Measurements from ENCODE around the gene DPY19L3.
"Not testable (repeated sequence)": the region's sequence is repeated elsewhere in the genome, so short reads cannot be mapped to it uniquely, and the experiment has no call there.

Gene DPY19L3

GRCh38 chr19:32447534-32447933 is 42.0 kb downstream of the DPY19L3 start:
- 93 to 100% methylated on average over 1 to 2 of the region's 5 CpGs for WGBS, 2 experiments (ENCODE audit: insufficient coverage in 2 of 2)
- H3K4me1 ChIP-seq (ENCODE audit: control insufficient read depth, insufficient read depth, low read length, poor library complexity, severe bottlenecking); H3K4me3 ChIP-seq (ENCODE audit: extremely low read depth, insufficient read depth, low read length, poor library complexity, severe bottlenecking); H3K27ac ChIP-seq (ENCODE audit: low read depth, low read length, severe bottlenecking); H3K9me3 ChIP-seq (ENCODE audit: control insufficient read depth, low read length): not testable (repeated sequence)
- H3K36me3 ChIP-seq (ENCODE audit: control insufficient read depth, insufficient read depth, low read length): peaks cover 66% of the 10 kb centered on the region

- 100% methylated on average over 1 to 2 of the region's 8 CpGs for WGBS, 2 experiments (ENCODE audit: insufficient coverage in 2 of 2)
- peaks cover 63% of the 10 kb centered on the region for H3K36me3 ChIP-seq (ENCODE audit: control insufficient read depth, insufficient read depth, low read length)
- no peaks in the 10 kb centered on the region for H3K9me3 ChIP-seq (ENCODE audit: control insufficient read depth, low read length)
- H3K4me3 ChIP-seq (ENCODE audit: extremely low read depth, insufficient read depth, low read length, poor library complexity, severe bottlenecking): no peak overlapping the region
- no peak overlapping the region for H3K27ac ChIP-seq (ENCODE audit: low read depth, low read length, severe bottlenecking)
- H3K4me1 ChIP-seq (ENCODE audit: control insufficient read depth, insufficient read depth, low read length, poor library complexity, severe bottlenecking): no peaks in the 10 kb centered on the region
Observed at GRCh38 chr19:32448026-32448425, 42.5 kb downstream of the DPY19L3 start.

GRCh38 chr19:32450217-32450616 is 44.6 kb downstream of the DPY19L3 start:
- WGBS, 2 experiments (ENCODE audit: insufficient coverage in 2 of 2): 80 to 83% methylated on average over 1 of the region's 4 CpGs
- Histone ChIP-seq H3K27ac (ENCODE audit: low read depth, low read length, severe bottlenecking) (no peak overlapping the region), H3K4me3 (ENCODE audit: extremely low read depth, insufficient read depth, low read length, poor library complexity, severe bottlenecking) (no peak overlapping the region), H3K36me3 (ENCODE audit: control insufficient read depth, insufficient read depth, low read length) (peaks cover 62% of the 10 kb centered on the region), H3K4me1 (ENCODE audit: control insufficient read depth, insufficient read depth, low read length, poor library complexity, severe bottlenecking) (no peaks in the 10 kb centered on the region), H3K9me3 (ENCODE audit: control insufficient read depth, low read length) (no peaks in the 10 kb centered on the region)

GRCh38 chr19:32453736-32454135 is 48.2 kb downstream of the DPY19L3 start:
- peaks cover 74% of the 10 kb centered on the region for H3K36me3 ChIP-seq (ENCODE audit: control insufficient read depth, insufficient read depth, low read length)
- H3K9me3 ChIP-seq (ENCODE audit: control insufficient read depth, low read length): no peaks in the 10 kb centered on the region
- peaks cover under 1% of the 10 kb centered on the region for H3K4me1 ChIP-seq (ENCODE audit: control insufficient read depth, insufficient read depth, low read length, poor library complexity, severe bottlenecking)
- no CpG with 5 or more reads among the region's 2 CpGs for WGBS, 2 experiments (ENCODE audit: insufficient coverage in 2 of 2)
- H3K4me3 ChIP-seq (ENCODE audit: extremely low read depth, insufficient read depth, low read length, poor library complexity, severe bottlenecking): no peak overlapping the region
- no peak overlapping the region for H3K27ac ChIP-seq (ENCODE audit: low read depth, low read length, severe bottlenecking)

- Histone ChIP-seq H3K36me3 (ENCODE audit: control insufficient read depth, insufficient read depth, low read length) (peaks cover 72% of the 10 kb centered on the region), H3K4me1 (ENCODE audit: control insufficient read depth, insufficient read depth, low read length, poor library complexity, severe bottlenecking) (peaks cover 6% of the 10 kb centered on the region), H3K9me3 (ENCODE audit: control insufficient read depth, low read length) (no peaks in the 10 kb centered on the region), H3K4me3 (ENCODE audit: extremely low read depth, insufficient read depth, low read length, poor library complexity, severe bottlenecking) (no peak overlapping the region), H3K27ac (ENCODE audit: low read depth, low read length, severe bottlenecking) (no peak overlapping the region)
- WGBS, 2 experiments (ENCODE audit: insufficient coverage in 2 of 2): 100% methylated on average over 1 of the region's 4 CpGs; no CpG with 5 or more reads in 1 of the 2 experiments
Observed at GRCh38 chr19:32456406-32456805, 50.8 kb downstream of the DPY19L3 start.

- Histone ChIP-seq H3K27ac (ENCODE audit: low read depth, low read length, severe bottlenecking) (no peak overlapping the region), H3K4me1 (ENCODE audit: control insufficient read depth, insufficient read depth, low read length, poor library complexity, severe bottlenecking) (peaks cover 6% of the 10 kb centered on the region), H3K36me3 (ENCODE audit: control insufficient read depth, insufficient read depth, low read length) (peaks cover 69% of the 10 kb centered on the region), H3K4me3 (ENCODE audit: extremely low read depth, insufficient read depth, low read length, poor library complexity, severe bottlenecking) (no peak overlapping the region), H3K9me3 (ENCODE audit: control insufficient read depth, low read length) (no peaks in the 10 kb centered on the region)
- WGBS, 2 experiments (ENCODE audit: insufficient coverage in 2 of 2): 75 to 82% methylated on average over 2 to 3 of the region's 5 CpGs
Observed at GRCh38 chr19:32457571-32458158, 52.1 kb downstream of the DPY19L3 start.

GRCh38 chr19:32458500-32459123 is 53.0 kb downstream of the DPY19L3 start:
- no peak overlapping the region for H3K27ac ChIP-seq (ENCODE audit: low read depth, low read length, severe bottlenecking)
- H3K4me1 ChIP-seq (ENCODE audit: control insufficient read depth, insufficient read depth, low read length, poor library complexity, severe bottlenecking): peaks cover 6% of the 10 kb centered on the region
- H3K9me3 ChIP-seq (ENCODE audit: control insufficient read depth, low read length): no peaks in the 10 kb centered on the region
- peaks cover 64% of the 10 kb centered on the region for H3K36me3 ChIP-seq (ENCODE audit: control insufficient read depth, insufficient read depth, low read length)
- H3K4me3 ChIP-seq (ENCODE audit: extremely low read depth, insufficient read depth, low read length, poor library complexity, severe bottlenecking): no peak overlapping the region
- WGBS, 2 experiments (ENCODE audit: insufficient coverage in 2 of 2): 93% methylated on average over 3 of the region's 4 CpGs; no CpG with 5 or more reads in 1 of the 2 experiments

GRCh38 chr19:32459204-32459865 is 53.8 kb downstream of the DPY19L3 start:
- peaks cover 62% of the 10 kb centered on the region for H3K36me3 ChIP-seq (ENCODE audit: control insufficient read depth, insufficient read depth, low read length)
- WGBS, 2 experiments (ENCODE audit: insufficient coverage in 2 of 2): 95 to 100% methylated on average over 2 to 3 of the region's 3 CpGs

GRCh38 chr19:32460476-32460875 is 54.9 kb downstream of the DPY19L3 start:
- Histone ChIP-seq H3K36me3 (ENCODE audit: control insufficient read depth, insufficient read depth, low read length) (peaks cover 63% of the 10 kb centered on the region), H3K9me3 (ENCODE audit: control insufficient read depth, low read length) (no peaks in the 10 kb centered on the region), H3K27ac (ENCODE audit: low read depth, low read length, severe bottlenecking) (no peak overlapping the region), H3K4me3 (ENCODE audit: extremely low read depth, insufficient read depth, low read length, poor library complexity, severe bottlenecking) (no peak overlapping the region), H3K4me1 (ENCODE audit: control insufficient read depth, insufficient read depth, low read length, poor library complexity, severe bottlenecking) (peaks cover 6% of the 10 kb centered on the region)
- WGBS, 2 experiments (ENCODE audit: insufficient coverage in 2 of 2): 90 to 100% methylated on average over 2 to 3 of the region's 3 CpGs

More at GRCh38 chr19:32459204-32459865, 53.8 kb downstream of the DPY19L3 start:
- H3K4me1 ChIP-seq (ENCODE audit: control insufficient read depth, insufficient read depth, low read length, poor library complexity, severe bottlenecking): peaks cover 6% of the 10 kb centered on the region
- peak overlapping the region; percentile 16 for H3K27ac ChIP-seq (ENCODE audit: low read depth, low read length, severe bottlenecking)
- H3K9me3 ChIP-seq (ENCODE audit: control insufficient read depth, low read length): no peaks in the 10 kb centered on the region
- no peak overlapping the region for H3K4me3 ChIP-seq (ENCODE audit: extremely low read depth, insufficient read depth, low read length, poor library complexity, severe bottlenecking)

- WGBS, 2 experiments (ENCODE audit: insufficient coverage in 2 of 2): 100% methylated on average over 1 of the region's 2 CpGs; no CpG with 5 or more reads in 1 of the 2 experiments
- Histone ChIP-seq H3K36me3 (ENCODE audit: control insufficient read depth, insufficient read depth, low read length) (peaks cover 49% of the 10 kb centered on the region), H3K4me1 (ENCODE audit: control insufficient read depth, insufficient read depth, low read length, poor library complexity, severe bottlenecking) (peaks cover under 1% of the 10 kb centered on the region), H3K4me3 (ENCODE audit: extremely low read depth, insufficient read depth, low read length, poor library complexity, severe bottlenecking) (no peak overlapping the region), H3K27ac (ENCODE audit: low read depth, low read length, severe bottlenecking) (no peak overlapping the region), H3K9me3 (ENCODE audit: control insufficient read depth, low read length) (no peaks in the 10 kb centered on the region)
Observed at GRCh38 chr19:32464279-32464678, 58.7 kb downstream of the DPY19L3 start.

GRCh38 chr19:32465176-32465575 is 59.6 kb downstream of the DPY19L3 start:
- no peaks in the 10 kb centered on the region for H3K4me1 ChIP-seq (ENCODE audit: control insufficient read depth, insufficient read depth, low read length, poor library complexity, severe bottlenecking)
- peaks cover 49% of the 10 kb centered on the region for H3K36me3 ChIP-seq (ENCODE audit: control insufficient read depth, insufficient read depth, low read length)
- WGBS, 2 experiments (ENCODE audit: insufficient coverage in 2 of 2): 100% methylated on average over 1 to 2 of the region's 2 CpGs
- H3K4me3 ChIP-seq (ENCODE audit: extremely low read depth, insufficient read depth, low read length, poor library complexity, severe bottlenecking): no peak overlapping the region
- H3K27ac ChIP-seq (ENCODE audit: low read depth, low read length, severe bottlenecking): no peak overlapping the region
- no peaks in the 10 kb centered on the region for H3K9me3 ChIP-seq (ENCODE audit: control insufficient read depth, low read length)
